ENCODE measurements around the gene ABLIM2.

DNA sequence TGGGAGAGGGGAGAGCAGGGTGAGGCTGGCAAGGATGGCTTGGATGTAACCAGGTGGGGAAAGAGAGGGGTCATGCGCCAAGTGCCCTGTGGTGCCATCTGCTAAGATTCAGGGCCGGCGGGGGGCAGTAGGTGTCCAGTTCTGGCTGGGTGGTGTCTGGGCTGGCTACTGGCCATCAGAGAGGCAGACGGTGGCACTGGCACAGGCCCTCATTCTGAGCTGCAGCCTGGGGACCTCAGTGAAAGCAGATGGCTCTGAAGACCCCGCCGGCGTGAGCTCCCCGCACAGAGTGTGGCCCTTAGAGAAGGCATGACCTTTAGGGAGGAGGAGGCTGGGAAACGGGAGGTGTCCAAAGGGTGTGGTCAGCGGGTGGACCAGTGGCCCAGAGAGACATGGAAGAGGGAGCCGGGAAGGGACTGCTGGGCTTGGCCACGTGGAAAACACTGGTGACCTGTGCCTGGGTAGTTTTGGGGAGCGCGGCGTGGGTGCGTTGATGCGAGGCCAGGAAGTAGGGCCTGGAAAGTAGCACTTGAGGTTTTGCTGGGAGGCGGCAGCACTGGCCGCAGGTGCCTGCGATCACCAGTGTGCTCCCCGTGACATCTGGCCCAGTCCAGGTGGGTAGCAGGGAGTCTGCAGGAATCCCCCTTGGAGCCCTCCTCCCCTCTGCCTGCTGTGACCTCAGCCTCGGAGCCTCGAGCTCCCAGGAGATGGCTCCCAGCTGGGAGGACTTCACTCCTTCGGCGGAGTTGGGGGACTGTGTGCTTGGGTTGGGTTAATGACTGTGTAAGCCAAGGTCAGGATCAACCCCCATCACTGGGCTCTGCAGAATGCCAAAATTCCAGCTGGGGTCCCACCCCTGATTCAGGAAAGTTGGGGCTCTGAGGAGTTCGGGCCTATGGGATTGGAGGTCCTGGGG lies 31.2 kb upstream of the ABLIM2 start:
- TF ChIP-seq, protein P1, sequence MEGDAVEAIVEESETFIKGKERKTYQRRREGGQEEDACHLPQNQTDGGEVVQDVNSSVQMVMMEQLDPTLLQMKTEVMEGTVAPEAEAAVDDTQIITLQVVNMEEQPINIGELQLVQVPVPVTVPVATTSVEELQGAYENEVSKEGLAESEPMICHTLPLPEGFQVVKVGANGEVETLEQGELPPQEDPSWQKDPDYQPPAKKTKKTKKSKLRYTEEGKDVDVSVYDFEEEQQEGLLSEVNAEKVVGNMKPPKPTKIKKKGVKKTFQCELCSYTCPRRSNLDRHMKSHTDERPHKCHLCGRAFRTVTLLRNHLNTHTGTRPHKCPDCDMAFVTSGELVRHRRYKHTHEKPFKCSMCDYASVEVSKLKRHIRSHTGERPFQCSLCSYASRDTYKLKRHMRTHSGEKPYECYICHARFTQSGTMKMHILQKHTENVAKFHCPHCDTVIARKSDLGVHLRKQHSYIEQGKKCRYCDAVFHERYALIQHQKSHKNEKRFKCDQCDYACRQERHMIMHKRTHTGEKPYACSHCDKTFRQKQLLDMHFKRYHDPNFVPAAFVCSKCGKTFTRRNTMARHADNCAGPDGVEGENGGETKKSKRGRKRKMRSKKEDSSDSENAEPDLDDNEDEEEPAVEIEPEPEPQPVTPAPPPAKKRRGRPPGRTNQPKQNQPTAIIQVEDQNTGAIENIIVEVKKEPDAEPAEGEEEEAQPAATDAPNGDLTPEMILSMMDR (IDR thresholded peaks at IDR 0.05; ENCODE audit: insufficient read depth, low read length, poor library complexity, severe bottlenecking): no peak
- TF ChIP-seq EZH2phosphoT487 (conservative IDR thresholded peaks at IDR 0.05; ENCODE audit: low read length): no peak
